Inferior parietal cortex (tissue), 1 donor: ENCODE results near the gene ZNF467.

Experiments
- DNase-seq: peaks from one replicate; pipeline ENCODE4 v3.0.0-alpha.2; 2016; ENCODE audit errors: extremely low spot score

The ZNF467 gene

GRCh38 chr7:149772241-149772955 is 990 bp downstream of the ZNF467 start:
- DNase-seq = no peak

GRCh38 chr7:149771720-149772240 is 1.6 kb downstream of the ZNF467 start:
- DNase-seq = peak; percentile 62

- no peak for DNase-seq
Measured at GRCh38 chr7:149770728-149771636, 2.4 kb downstream of the ZNF467 start.

DNA sequence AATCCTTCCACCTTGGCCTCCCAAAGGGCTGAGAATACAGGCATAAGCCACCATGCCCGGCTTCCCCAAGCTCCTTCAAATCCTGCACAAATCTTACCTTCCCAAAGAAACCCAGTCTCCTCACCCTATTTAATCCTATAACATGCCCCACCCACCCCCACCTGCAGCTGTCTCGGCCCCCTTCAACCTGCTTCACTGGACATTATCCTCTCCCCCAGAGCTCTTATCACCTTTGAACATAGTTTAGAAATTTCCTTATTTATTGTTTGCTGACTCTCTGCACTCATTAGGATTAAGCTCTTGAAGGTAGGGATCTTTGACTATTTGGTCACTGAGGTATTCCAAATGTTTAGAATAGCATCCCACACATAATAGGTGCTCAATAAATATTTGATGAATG is 3.5 kb downstream of the ZNF467 start:
- DNase-seq = no peak

DNA sequence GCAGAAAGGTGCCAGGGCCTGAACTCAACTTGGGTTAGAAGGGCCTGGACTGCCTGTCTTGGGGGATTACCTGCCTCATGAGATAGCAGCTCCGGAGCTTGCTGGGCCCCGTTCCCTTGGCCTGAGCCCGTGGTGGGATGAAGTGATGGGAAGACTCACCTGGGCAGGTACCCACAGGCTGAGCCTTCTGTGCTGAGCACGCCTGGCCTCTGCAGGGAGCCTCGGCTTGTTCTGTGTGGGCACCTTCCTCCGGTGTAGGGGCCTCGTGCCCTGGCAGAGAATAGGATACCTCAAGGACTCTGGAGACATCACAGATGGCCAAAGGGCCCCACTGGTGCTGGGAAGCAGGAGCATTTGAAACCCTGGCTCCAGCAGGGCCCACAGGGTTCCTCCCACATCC is 4.5 kb downstream of the ZNF467 start:
- DNase-seq = no peak

- no peak for DNase-seq
Measured at GRCh38 chr7:149767068-149767467, 6.3 kb downstream of the ZNF467 start.

DNA sequence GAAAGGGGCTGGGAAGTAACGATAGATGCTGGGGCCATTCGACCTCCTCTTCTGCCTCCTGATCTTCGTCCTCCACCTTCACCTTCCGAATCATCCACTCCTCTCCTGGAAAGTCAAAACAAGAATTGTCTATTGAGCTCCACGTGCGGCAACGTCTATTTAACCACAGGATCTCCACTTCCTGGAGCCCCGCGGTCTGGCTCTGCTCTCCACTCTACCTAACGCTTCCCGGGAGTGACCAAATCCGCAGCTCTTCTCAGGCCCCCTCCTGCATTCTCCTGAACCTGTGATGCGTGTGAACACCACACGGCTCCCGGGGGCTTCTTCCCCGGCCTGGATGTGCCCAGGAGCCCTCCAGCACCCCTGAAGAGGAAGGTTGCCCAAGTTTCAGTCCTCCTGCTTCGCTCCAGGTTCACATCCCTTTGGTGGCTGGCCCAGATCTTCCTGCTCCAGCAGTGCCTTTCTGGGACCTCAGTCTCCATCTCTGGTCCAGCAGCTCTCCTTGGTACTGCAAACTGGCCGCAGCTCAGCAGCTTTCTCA is 7.2 kb downstream of the ZNF467 start:
- no peak for DNase-seq

GRCh38 chr7:149765399-149766121 is 7.8 kb downstream of the ZNF467 start:
- no peak for DNase-seq

- DNase-seq = no peak
Measured at GRCh38 chr7:149764481-149765398, 8.6 kb downstream of the ZNF467 start.

GRCh38 chr7:149763563-149764240 is 9.7 kb downstream of the ZNF467 start:
- no peak for DNase-seq

DNA sequence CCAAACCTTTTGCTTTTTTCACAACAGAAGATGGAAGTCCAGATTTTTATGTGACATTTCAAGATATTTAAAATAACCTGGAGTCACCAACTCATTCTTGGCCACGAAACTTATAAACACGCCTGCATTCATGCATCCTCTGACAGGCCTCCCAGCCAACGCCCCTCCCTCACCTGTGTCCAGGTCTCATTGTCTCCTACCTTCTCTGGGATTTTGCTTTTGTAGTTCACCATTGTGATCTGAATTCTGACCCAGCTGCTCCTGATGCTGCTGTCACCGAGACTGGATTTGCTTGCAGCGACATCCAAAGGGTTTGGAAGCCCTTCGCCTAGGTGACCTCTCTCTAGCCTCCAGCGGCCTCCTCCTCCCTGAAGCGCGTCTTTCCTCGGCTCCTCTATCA is 10.8 kb downstream of the ZNF467 start:
- no peak for DNase-seq

DNA sequence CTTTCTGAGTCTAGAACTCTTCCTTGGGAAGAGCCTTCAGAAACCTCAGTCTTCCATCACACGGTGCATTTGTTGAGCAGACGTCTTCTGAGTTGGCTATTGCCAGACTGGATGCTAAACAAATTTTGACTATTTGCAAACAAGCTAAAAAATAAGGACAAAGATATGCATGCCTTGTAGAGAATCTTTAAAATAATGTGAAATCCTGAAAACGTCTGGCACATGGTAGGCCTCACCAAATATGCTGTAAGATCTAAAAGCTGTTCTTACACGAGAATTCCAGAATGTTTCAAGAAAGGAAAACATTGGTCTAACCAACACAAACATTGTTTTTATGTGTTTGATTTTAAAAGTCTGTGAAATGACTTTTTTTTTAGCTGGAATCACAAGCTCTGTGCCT is 11.3 kb downstream of the ZNF467 start:
- no peak for DNase-seq

DNA sequence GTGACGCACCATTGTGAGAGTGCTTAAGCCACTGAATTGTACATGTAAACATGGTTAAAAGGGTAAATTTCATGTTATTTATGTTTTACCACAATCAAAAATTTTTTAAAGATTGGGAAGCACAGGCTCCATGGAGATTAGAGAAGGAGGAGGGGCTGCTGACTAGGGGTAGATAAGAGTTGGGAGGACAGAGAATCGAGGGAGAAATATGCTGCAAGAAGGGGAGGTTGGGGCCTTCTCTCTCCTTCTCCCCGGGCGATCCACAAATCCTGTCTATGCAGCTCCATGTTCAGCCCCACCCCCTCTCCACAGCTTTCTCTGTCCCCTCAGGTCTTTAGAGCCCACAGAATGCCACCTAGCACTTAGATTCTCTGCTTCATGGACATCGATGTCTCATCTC is 12.1 kb downstream of the ZNF467 start:
- no peak for DNase-seq

- no peak for DNase-seq
Measured at GRCh38 chr7:149760538-149760937, 12.8 kb downstream of the ZNF467 start.

DNA sequence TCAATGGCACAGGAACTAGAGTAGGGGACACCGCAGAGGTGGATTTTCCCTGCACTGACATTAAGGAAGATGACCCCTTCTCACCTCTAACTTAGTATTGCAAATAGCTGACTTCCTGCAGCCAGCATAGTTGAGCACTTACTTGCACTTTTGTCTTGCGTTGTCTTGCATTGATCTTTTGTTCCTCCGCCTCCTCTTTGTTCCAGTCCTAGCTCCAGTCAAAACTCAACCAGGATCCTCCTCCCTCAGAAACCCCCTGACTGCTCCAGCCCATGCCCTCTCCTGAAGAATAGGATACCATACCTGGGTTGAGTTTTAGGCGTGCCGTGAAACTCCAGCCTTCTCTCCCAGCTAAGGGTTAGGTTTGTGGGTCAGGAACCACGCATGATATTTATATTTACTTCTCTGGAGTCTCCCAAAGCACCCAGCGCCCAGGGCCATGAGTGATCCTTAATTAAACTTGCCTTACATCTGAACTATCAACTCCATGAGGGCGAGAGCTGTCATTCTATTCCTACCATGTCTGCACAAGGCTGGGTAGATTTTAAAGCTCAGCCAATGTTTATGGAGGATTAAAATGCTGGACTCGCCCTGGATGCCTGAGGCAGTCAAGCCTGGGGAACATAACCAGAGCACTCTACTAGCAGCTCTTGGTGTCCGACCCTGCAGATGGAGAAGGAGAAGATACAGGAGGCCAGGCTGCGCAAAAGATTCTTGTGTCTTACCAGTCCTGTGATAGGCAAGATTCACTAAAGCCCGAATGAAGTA is 14.1 kb downstream of the ZNF467 start:
- no peak for DNase-seq

- DNase-seq = no peak
Measured at GRCh38 chr7:149753375-149754233, 19.8 kb downstream of the ZNF467 start.

DNA sequence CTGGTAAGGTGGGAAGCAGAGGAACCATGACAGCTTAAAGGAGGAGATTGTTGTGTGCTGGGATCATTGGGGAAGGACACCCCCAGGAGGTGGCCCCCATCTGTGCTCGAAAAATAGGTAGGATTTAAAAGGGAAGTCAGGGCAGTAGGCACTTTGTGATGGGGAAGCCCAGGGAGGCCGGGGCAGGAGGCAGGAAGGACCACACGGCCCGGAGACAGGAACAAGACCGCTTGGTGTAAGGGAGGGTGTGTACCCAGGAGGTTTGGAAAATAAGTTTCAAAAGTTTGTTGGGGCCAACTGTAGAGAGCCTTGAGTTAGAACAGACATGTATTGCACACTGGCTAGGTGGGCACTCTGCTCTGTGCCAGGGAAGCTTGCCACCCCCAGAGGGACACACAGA is 20.7 kb downstream of the ZNF467 start:
- no peak for DNase-seq

DNA sequence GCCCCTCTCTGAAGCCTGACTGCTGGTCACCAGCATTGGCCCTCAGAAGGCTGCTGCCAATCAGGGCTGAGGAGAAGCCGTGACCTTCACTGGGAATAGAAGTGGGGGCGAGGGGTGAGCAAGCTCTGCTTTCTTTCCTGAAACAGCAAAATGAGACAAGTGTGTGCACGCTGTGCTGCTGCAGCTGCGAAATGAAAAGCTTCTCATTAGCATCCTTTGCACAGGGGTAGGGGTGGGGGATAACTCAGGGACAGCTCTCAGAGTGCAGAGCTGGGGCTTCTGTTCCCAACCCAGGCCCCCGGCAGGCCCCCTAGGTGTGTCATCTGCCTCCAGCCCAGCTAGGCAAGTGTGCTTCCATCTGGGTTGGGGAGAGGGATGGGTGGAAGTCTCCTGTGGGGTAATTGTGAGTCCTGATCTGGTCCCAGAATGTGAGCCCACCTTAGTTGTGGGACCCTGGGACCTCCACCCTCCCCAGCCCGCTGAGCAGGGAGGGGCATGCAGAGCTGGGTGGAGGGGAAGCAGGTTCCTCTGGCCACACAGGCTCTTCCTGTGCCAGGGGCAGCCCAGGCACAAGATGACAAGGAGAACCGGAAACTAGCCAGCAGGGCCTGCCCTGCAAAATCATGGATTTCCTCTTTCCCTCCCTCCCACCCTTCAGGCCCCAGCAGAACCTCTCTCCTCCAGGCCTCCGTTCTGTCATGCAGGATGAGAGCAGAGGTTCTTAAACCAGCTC is 22.2 kb downstream of the ZNF467 start:
- DNase-seq = no peak
